ENCODE results near the gene FRMD4B.
"Not testable (repeated sequence)": the region's sequence is repeated elsewhere in the genome, so short reads cannot be mapped to it uniquely, and the experiment has no call there.

FRMD4B gene

DNA sequence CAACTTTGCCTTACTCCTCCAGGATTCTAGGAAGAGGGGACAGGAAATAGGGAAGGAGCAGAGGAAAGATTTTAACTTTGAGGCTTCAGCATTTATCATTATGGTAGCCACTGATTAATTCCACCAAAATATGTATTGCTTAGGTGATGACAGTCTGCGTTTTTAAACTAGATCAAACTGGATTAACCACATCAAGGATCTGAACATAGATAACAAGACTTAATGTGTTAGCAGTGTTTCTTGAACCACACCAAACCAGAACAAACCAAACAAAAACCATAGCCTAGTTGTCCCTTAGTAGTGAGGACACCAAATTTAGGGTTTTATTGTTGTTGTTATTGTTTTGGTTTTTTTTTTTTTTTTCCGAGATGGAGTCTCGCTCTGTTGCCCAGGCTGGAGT is 150.0 kb downstream of the FRMD4B start:
- Histone ChIP-seq H3K4me3 (ENCODE audit: low read length) (no peak overlapping the region), H3K27ac (ENCODE audit: low read length) (no peak overlapping the region), H3K9ac (ENCODE audit: low read length) (no peak overlapping the region), H3K36me3 (ENCODE audit: control insufficient read depth, low read depth, low read length) (no peaks in the 10 kb centered on the region), H3K4me1 (ENCODE audit: control insufficient read depth, low read depth, low read length) (peaks cover 22% of the 10 kb centered on the region), H3K27me3 (ENCODE audit: control insufficient read depth, insufficient read depth, low read length) (no peaks in the 10 kb centered on the region), H3K9me3 (ENCODE audit: control insufficient read depth, low read depth, low read length) (no peaks in the 10 kb centered on the region)

DNA sequence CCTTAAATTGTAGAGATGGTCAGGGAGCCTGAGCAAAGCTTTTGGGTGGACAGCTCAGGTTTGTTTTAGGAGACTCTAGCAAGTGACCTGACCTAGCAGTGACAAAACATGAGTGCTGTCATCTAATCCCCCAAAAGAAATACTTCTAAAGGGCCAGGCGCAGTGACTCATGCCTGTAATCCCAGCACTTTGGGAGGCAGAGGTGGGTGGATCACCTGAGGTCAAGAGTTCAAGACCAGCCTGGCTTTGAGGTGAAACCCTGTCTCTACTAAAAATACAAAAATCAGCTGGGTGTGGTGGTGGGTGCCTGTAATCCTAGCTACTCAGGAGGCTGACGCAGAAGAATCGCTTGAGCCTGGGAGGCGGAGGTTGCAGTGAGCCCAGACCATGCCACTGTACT is 150.7 kb downstream of the FRMD4B start:
- H3K27ac ChIP-seq (ENCODE audit: low read length); H3K9ac ChIP-seq (ENCODE audit: low read length); H3K27me3 ChIP-seq (ENCODE audit: control insufficient read depth, insufficient read depth, low read length); H3K9me3 ChIP-seq (ENCODE audit: control insufficient read depth, low read depth, low read length); H3K4me3 ChIP-seq (ENCODE audit: low read length); H3K36me3 ChIP-seq (ENCODE audit: control insufficient read depth, low read depth, low read length): not testable (repeated sequence)
- H3K4me1 ChIP-seq (ENCODE audit: control insufficient read depth, low read depth, low read length) = peaks cover 17% of the 10 kb centered on the region

DNA sequence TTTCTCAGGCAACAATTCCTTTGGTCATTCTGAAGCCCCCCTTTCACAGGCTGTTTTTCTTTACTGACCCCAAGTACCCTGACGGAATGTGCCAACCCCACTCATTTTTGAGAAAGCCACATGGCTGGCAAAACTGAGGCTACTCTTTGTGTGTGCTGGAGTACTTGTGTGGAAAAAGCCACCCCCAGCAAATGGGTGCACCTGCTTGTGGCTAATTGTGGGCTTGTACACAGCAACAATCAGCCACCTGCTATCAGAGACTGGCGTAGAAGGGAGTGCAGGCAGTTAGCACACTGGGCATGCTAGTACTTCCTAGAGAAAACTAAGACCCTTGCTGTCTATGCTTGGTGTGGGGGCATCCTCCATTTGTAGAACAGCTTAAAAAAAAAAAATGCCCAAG is 153.4 kb downstream of the FRMD4B start:
- Histone ChIP-seq H3K9me3 (ENCODE audit: control insufficient read depth, low read depth, low read length) (no peaks in the 10 kb centered on the region), H3K4me1 (ENCODE audit: control insufficient read depth, low read depth, low read length) (peaks cover 9% of the 10 kb centered on the region), H3K9ac (ENCODE audit: low read length) (no peak overlapping the region), H3K4me3 (ENCODE audit: low read length) (no peak overlapping the region), H3K36me3 (ENCODE audit: control insufficient read depth, low read depth, low read length) (no peaks in the 10 kb centered on the region), H3K27me3 (ENCODE audit: control insufficient read depth, insufficient read depth, low read length) (no peaks in the 10 kb centered on the region), H3K27ac (ENCODE audit: low read length) (no peak overlapping the region)

GRCh38 chr3:69231929-69232440 is 153.9 kb downstream of the FRMD4B start:
- Histone ChIP-seq H3K4me3 (ENCODE audit: low read length) (no peak overlapping the region), H3K9ac (ENCODE audit: low read length) (no peak overlapping the region), H3K36me3 (ENCODE audit: control insufficient read depth, low read depth, low read length) (no peaks in the 10 kb centered on the region), H3K27me3 (ENCODE audit: control insufficient read depth, insufficient read depth, low read length) (no peaks in the 10 kb centered on the region), H3K27ac (ENCODE audit: low read length) (no peak overlapping the region), H3K9me3 (ENCODE audit: control insufficient read depth, low read depth, low read length) (no peaks in the 10 kb centered on the region), H3K4me1 (ENCODE audit: control insufficient read depth, low read depth, low read length) (peaks cover 4% of the 10 kb centered on the region)

- Histone ChIP-seq H3K4me3 (ENCODE audit: low read length) (no peak overlapping the region), H3K4me1 (ENCODE audit: control insufficient read depth, low read depth, low read length) (no peaks in the 10 kb centered on the region), H3K9ac (ENCODE audit: low read length) (no peak overlapping the region), H3K27me3 (ENCODE audit: control insufficient read depth, insufficient read depth, low read length) (no peaks in the 10 kb centered on the region), H3K27ac (ENCODE audit: low read length) (no peak overlapping the region), H3K9me3 (ENCODE audit: control insufficient read depth, low read depth, low read length) (no peaks in the 10 kb centered on the region), H3K36me3 (ENCODE audit: control insufficient read depth, low read depth, low read length) (no peaks in the 10 kb centered on the region)
Measured at GRCh38 chr3:69226071-69226470, 159.8 kb downstream of the FRMD4B start.

GRCh38 chr3:69219101-69219708 is 166.7 kb downstream of the FRMD4B start:
- Histone ChIP-seq H3K9me3 (ENCODE audit: control insufficient read depth, low read depth, low read length) (no peaks in the 10 kb centered on the region), H3K9ac (ENCODE audit: low read length) (no peak overlapping the region), H3K36me3 (ENCODE audit: control insufficient read depth, low read depth, low read length) (no peaks in the 10 kb centered on the region), H3K27me3 (ENCODE audit: control insufficient read depth, insufficient read depth, low read length) (no peaks in the 10 kb centered on the region), H3K4me3 (ENCODE audit: low read length) (no peak overlapping the region), H3K4me1 (ENCODE audit: control insufficient read depth, low read depth, low read length) (no peaks in the 10 kb centered on the region), H3K27ac (ENCODE audit: low read length) (no peak overlapping the region)

GRCh38 chr3:69218079-69218478 is 167.8 kb downstream of the FRMD4B start:
- H3K27me3 ChIP-seq (ENCODE audit: control insufficient read depth, insufficient read depth, low read length) = no peaks in the 10 kb centered on the region
- H3K4me3 ChIP-seq (ENCODE audit: low read length) = no peak overlapping the region
- H3K9me3 ChIP-seq (ENCODE audit: control insufficient read depth, low read depth, low read length) = no peaks in the 10 kb centered on the region
- no peak overlapping the region for H3K9ac ChIP-seq (ENCODE audit: low read length)
- no peak overlapping the region for H3K27ac ChIP-seq (ENCODE audit: low read length)
- no peaks in the 10 kb centered on the region for H3K4me1 ChIP-seq (ENCODE audit: control insufficient read depth, low read depth, low read length)
- H3K36me3 ChIP-seq (ENCODE audit: control insufficient read depth, low read depth, low read length) = no peaks in the 10 kb centered on the region

- H3K9ac ChIP-seq (ENCODE audit: low read length) = no peak overlapping the region
- H3K9me3 ChIP-seq (ENCODE audit: control insufficient read depth, low read depth, low read length) = no peaks in the 10 kb centered on the region
- no peak overlapping the region for H3K27ac ChIP-seq (ENCODE audit: low read length)
- no peak overlapping the region for H3K4me3 ChIP-seq (ENCODE audit: low read length)
- no peaks in the 10 kb centered on the region for H3K4me1 ChIP-seq (ENCODE audit: control insufficient read depth, low read depth, low read length)
- no peaks in the 10 kb centered on the region for H3K36me3 ChIP-seq (ENCODE audit: control insufficient read depth, low read depth, low read length)
- no peaks in the 10 kb centered on the region for H3K27me3 ChIP-seq (ENCODE audit: control insufficient read depth, insufficient read depth, low read length)
Measured at GRCh38 chr3:69216981-69217380, 168.9 kb downstream of the FRMD4B start.

DNA sequence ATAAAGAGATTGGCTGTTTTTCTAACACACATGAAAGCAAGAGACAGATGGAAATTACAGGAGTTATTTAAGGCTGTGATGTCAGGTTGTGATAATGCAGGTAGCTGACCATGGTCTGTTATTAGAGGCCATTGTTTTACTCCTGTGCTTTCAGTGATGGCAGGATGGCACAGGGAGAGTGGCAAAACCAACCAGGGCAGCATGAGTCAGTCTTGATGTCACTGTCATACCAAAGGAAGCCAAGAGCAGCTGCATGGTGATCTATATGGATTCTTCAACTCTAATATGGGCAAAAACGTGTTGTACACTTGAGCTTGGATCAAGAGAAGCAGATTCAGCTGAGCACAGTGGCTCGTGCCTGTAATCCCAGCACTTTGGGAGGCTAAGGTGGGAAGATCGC is 171.6 kb downstream of the FRMD4B start:
- Histone ChIP-seq H3K4me1 (ENCODE audit: control insufficient read depth, low read depth, low read length) (no peaks in the 10 kb centered on the region), H3K36me3 (ENCODE audit: control insufficient read depth, low read depth, low read length) (no peaks in the 10 kb centered on the region), H3K4me3 (ENCODE audit: low read length) (no peak overlapping the region), H3K9ac (ENCODE audit: low read length) (no peak overlapping the region), H3K9me3 (ENCODE audit: control insufficient read depth, low read depth, low read length) (no peaks in the 10 kb centered on the region), H3K27ac (ENCODE audit: low read length) (no peak overlapping the region), H3K27me3 (ENCODE audit: control insufficient read depth, insufficient read depth, low read length) (no peaks in the 10 kb centered on the region)

DNA sequence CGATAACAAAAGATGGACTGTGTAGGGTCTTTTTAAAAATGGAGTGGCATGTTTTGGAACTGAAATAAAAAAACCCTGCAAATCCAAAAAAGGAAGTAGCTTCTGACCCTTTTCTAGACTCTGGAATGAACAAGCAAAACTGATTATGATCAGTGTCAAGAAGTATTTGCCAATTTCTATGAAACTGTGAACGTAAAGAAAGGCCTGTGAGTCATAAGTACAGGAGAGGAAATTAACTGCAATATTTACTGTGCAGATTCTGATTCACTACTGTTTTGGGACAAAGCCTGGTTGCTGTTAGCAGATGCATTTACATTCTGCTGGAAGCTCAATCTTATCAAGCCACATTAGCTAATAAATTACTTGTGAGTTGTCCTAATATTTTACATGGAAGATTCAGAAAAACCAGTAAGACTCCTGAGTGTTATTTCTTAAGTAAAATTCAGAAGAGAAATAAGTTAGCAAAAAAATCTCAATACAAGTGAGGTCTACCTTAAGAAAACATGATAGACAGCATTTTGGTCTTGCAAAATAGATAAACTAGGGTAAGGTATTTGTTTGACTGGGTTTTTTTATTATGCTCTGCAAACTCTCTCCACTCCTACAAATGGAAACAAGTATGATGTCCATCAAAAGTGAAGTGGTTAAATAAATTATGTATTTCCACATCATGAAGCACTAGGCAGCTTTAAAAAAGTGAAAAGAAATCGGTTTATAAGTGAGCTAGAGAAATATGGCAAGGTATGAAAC is 173.3 kb downstream of the FRMD4B start:
- Histone ChIP-seq H3K27ac (ENCODE audit: low read length) (no peak overlapping the region), H3K9ac (ENCODE audit: low read length) (no peak overlapping the region), H3K9me3 (ENCODE audit: control insufficient read depth, low read depth, low read length) (no peaks in the 10 kb centered on the region), H3K36me3 (ENCODE audit: control insufficient read depth, low read depth, low read length) (no peaks in the 10 kb centered on the region), H3K4me3 (ENCODE audit: low read length) (no peak overlapping the region), H3K4me1 (ENCODE audit: control insufficient read depth, low read depth, low read length) (no peaks in the 10 kb centered on the region), H3K27me3 (ENCODE audit: control insufficient read depth, insufficient read depth, low read length) (no peaks in the 10 kb centered on the region)

- no peaks in the 10 kb centered on the region for H3K36me3 ChIP-seq (ENCODE audit: control insufficient read depth, low read depth, low read length)
- no peaks in the 10 kb centered on the region for H3K27me3 ChIP-seq (ENCODE audit: control insufficient read depth, insufficient read depth, low read length)
- no peak overlapping the region for H3K27ac ChIP-seq (ENCODE audit: low read length)
- no peak overlapping the region for H3K9ac ChIP-seq (ENCODE audit: low read length)
- no peak overlapping the region for H3K4me3 ChIP-seq (ENCODE audit: low read length)
- no peaks in the 10 kb centered on the region for H3K9me3 ChIP-seq (ENCODE audit: control insufficient read depth, low read depth, low read length)
- no peaks in the 10 kb centered on the region for H3K4me1 ChIP-seq (ENCODE audit: control insufficient read depth, low read depth, low read length)
Measured at GRCh38 chr3:69210068-69210730, 175.7 kb downstream of the FRMD4B start.

Data from iPS-18a (cell line).